Right atrium auricular region (tissue), 2 donors: Measurements from ENCODE around the gene ENOSF1. TPM values are rescaled to one million over a fixed set of nuclear protein-coding genes. Genes with fewer than 3 reads are reported as not detected.
"Not testable (repeated sequence)": the region's sequence is repeated elsewhere in the genome, so short reads cannot be mapped to it uniquely, and the experiment has no call there.

ENCODE experiments used
- DNase-seq: peaks from one replicate; pipeline ENCODE4 v3.0.0-alpha.2; 2019; ENCODE audit warnings: low spot score
- H3K27ac ChIP-seq, 2 donors: fragments of 200-600 bp; sonication (generic); 1 replicate in 1 of 2; 2 replicates in 1 of 2; pipeline ENCODE4 v1.5.1; 2016 to 2019
- H3K27me3 ChIP-seq, 2 donors: fragments of 200-600 bp; sonication (generic); one replicate each; pipeline versions ENCODE4 v1.5.1 to v1.6.0; 2017 to 2019
- H3K36me3 ChIP-seq: fragments of 200-600 bp; sonication (generic); one replicate; pipeline ENCODE4 v1.5.1; 2016
- H3K4me1 ChIP-seq, 2 donors: fragments of 200-600 bp; sonication (generic); one replicate each; pipeline versions ENCODE4 v1.5.1 to v1.6.0; 2017 to 2019
- H3K4me3 ChIP-seq, 2 donors: fragments of 200-600 bp; sonication (generic); 1 replicate in 1 of 2; 2 replicates in 1 of 2; pipeline ENCODE4 v1.5.1; 2017 to 2019; ENCODE audit warnings: mild to moderate bottlenecking in 1 of 2, moderate library complexity in 1 of 2
- H3K9me3 ChIP-seq, 2 donors: fragments of 200-600 bp; sonication (generic); one replicate each; pipeline ENCODE4 v1.5.1; 2019
- CTCF ChIP-seq, 2 donors: fragments of 200-600 bp; sonication (generic); IDR thresholded peaks; one replicate each; pipeline ENCODE4 v1.5.1; 2019; ENCODE audit warnings: antibody characterized with exemption in 2 of 2
- total RNA-seq, 2 donors: library from RNA; depleted of rRNA; stranded (reverse); fragments of >200 nt; gene quantifications; one replicate each; pipeline ENCODE4 v1.1.0, GENCODE V29; 2016

The ENOSF1 gene
- total RNA-seq, 2 donors from 2014 or later = 13.7 to 24.4 TPM

- Histone ChIP-seq H3K9me3 (no peaks in the 10 kb centered on the region), H3K27me3 (no peaks in the 10 kb centered on the region), H3K36me3 (peaks cover 28% of the 10 kb centered on the region)
Observed at GRCh38 chr18:682833-683232, 29.6 kb downstream of the ENOSF1 start.

GRCh38 chr18:682416-682815, 30.0 kb downstream of the ENOSF1 start:
- not testable (repeated sequence) for H3K9me3 ChIP-seq, H3K4me3 ChIP-seq, H3K27me3 ChIP-seq, DNase-seq, H3K27ac ChIP-seq, H3K4me1 ChIP-seq
- peaks cover 32% of the 10 kb centered on the region for H3K36me3 ChIP-seq

More at GRCh38 chr18:682833-683232, 29.6 kb downstream of the ENOSF1 start:
- no peak for TF ChIP-seq CTCF (IDR thresholded peaks at IDR 0.05)
- H3K4me3 ChIP-seq = no peak overlapping the region
- H3K4me1 ChIP-seq = no peaks in the 10 kb centered on the region
- DNase-seq = no peak
- no peak overlapping the region for H3K27ac ChIP-seq

GRCh38 chr18:681985-682384, 30.4 kb downstream of the ENOSF1 start:
- Histone ChIP-seq H3K4me1 (no peaks in the 10 kb centered on the region), H3K4me3 (no peak overlapping the region), H3K9me3 (no peaks in the 10 kb centered on the region), H3K27me3 (no peaks in the 10 kb centered on the region), H3K27ac (no peak overlapping the region), H3K36me3 (peaks cover 36% of the 10 kb centered on the region)
- no peak for DNase-seq
- no peak for TF ChIP-seq CTCF (IDR thresholded peaks at IDR 0.05)

GRCh38 chr18:680392-680791, 32.0 kb downstream of the ENOSF1 start:
- no peak for TF ChIP-seq CTCF (IDR thresholded peaks at IDR 0.05)
- H3K27ac ChIP-seq = no peak overlapping the region
- H3K4me3 ChIP-seq = no peak overlapping the region
- H3K27me3 ChIP-seq = no peaks in the 10 kb centered on the region
- no peaks in the 10 kb centered on the region for H3K4me1 ChIP-seq
- H3K9me3 ChIP-seq = no peaks in the 10 kb centered on the region
- DNase-seq = no peak
- H3K36me3 ChIP-seq = peaks cover 42% of the 10 kb centered on the region

- no peak for TF ChIP-seq CTCF (IDR thresholded peaks at IDR 0.05)
- H3K36me3 ChIP-seq = peaks cover 42% of the 10 kb centered on the region
Observed at GRCh38 chr18:679516-679915, 32.9 kb downstream of the ENOSF1 start.

GRCh38 chr18:678482-679182, 33.8 kb downstream of the ENOSF1 start:
- Histone ChIP-seq H3K27me3 (no peaks in the 10 kb centered on the region), H3K4me3 (no peak overlapping the region)
- DNase-seq = no peak

More at GRCh38 chr18:679516-679915, 32.9 kb downstream of the ENOSF1 start:
- Histone ChIP-seq H3K4me3 (no peak overlapping the region), H3K4me1 (no peaks in the 10 kb centered on the region), H3K27ac (no peak overlapping the region), H3K27me3 (no peaks in the 10 kb centered on the region), H3K9me3 (no peaks in the 10 kb centered on the region)
- DNase-seq = no peak

More at GRCh38 chr18:678482-679182, 33.8 kb downstream of the ENOSF1 start:
- Histone ChIP-seq H3K4me1 (no peaks in the 10 kb centered on the region), H3K36me3 (peaks cover 40% of the 10 kb centered on the region), H3K27ac (no peak overlapping the region), H3K9me3 (no peaks in the 10 kb centered on the region)
- no peak for TF ChIP-seq CTCF (IDR thresholded peaks at IDR 0.05)
